K562 (cell line): ENCODE measurements around the gene VPS9D1. TPM values are rescaled to one million over a fixed set of nuclear protein-coding genes. Genes with fewer than 3 reads are reported as not detected.

Experiments used
- CHD7 ChIP-seq: fragments of 200-600 bp; sonication (generic); IDR thresholded peaks from one replicate; pipeline ENCODE4 v1.6.1; 2012; ENCODE audit warnings: mild to moderate bottlenecking, low read depth, low read length, inconsistent platforms
- ETV1 ChIP-seq: fragments of 450-650 bp; conservative IDR thresholded peaks from 2 replicates; pipeline ENCODE4 v1.6.1; 2016; ENCODE audit warnings: missing genetic modification characterization, control low read depth, low read depth, missing compliant biosample characterization
- POLR2A ChIP-seq: fragments of 450-650 bp; conservative IDR thresholded peaks from 2 replicates; pipeline ENCODE4 v1.6.1; 2016
- polyA plus RNA-seq, 8 experiments: library from polyadenylated mRNA; depleted of rRNA in 4 of 8; stranded (reverse) in 5 of 8; unstranded in 3 of 8; fragments of >200 nt; fragmentation: Nextera tagmentation in 2 of 8; fragmentation: Illumina TruSeq in 1 of 8; extraction: Ambion mirVana in 2 of 8; extraction: Trizol in 1 of 8; gene quantifications; 2 replicates each; pipeline versions ENCODE4 v1.2.1 to v1.2.3, GENCODE V29; 2011 to 2014; ENCODE audit warnings: inconsistent platforms in 1 of 8, missing spikeins in 1 of 8
- total RNA-seq, 7 experiments: library from RNA; depleted of rRNA in 6 of 7; stranded (reverse); fragments of >200 nt in 6 of 7; fragmentation: Illumina TruSeq in 2 of 7; extraction: Trizol in 2 of 7; gene quantifications; 2 replicates each; pipeline versions ENCODE4 v1.2.1 to v1.2.3, GENCODE V29; 2011 to 2021; ENCODE audit warnings: low replicate concordance in 1 of 7

The VPS9D1 gene
- total and polyA plus RNA-seq, 9 of the 15 experiments (the other 6 are each of a cell fraction or from before 2014, with no cell fraction given) = 0.33 to 3.1 (median 1.1) TPM

- no peak for TF ChIP-seq CHD7
- TF ChIP-seq POLR2A = peak; percentile 65
- no peak for TF ChIP-seq ETV1 (tag)
These were observed 24.0 kb downstream of the VPS9D1 start (continued) for GRCh38 chr16:89696670-89697128.
